H1 (cell line): ENCODE results near the gene S100A8. TPM values are rescaled to one million over a fixed set of nuclear protein-coding genes. Genes with fewer than 3 reads are reported as not detected.

ENCODE experiments used
- CTCF ChIA-PET: fragments of 300-600 bp; sonication (Branson Sonifier 250); formaldehyde crosslinking; loops from one replicate; lab custom pipeline; 2021; ENCODE audit not compliant: partially characterized antibody; lab: Charles Lee
- POLR2A ChIA-PET: fragments of 300-600 bp; sonication (Branson Sonifier 250); formaldehyde crosslinking; loops from one replicate; lab custom pipeline; 2021; ENCODE audit warnings: inconsistent platforms; ENCODE audit not compliant: partially characterized antibody; lab: Charles Lee
- DNase-seq, 2 experiments: peaks; one replicate each; pipeline versions ENCODE4 v3.0.0 to v3.0.0-alpha.2; 2010 to 2022; ENCODE audit warnings: low spot score in 2 of 2, low read depth in 1 of 2, mixed read lengths in 1 of 2
- FAIRE-seq: peaks from 2 replicates; lab custom pipeline; 2011; peaks lifted over from hg19 to GRCh38; lab: Jason Lieb, UNC
- H2AFZ ChIP-seq: 2 replicates; pipeline ENCODE4 v1.8.1; 2012; ENCODE audit warnings: low read length, inconsistent platforms
- H2AK5ac ChIP-seq: 2 replicates; pipeline ENCODE4 v1.6.1; 2013; ENCODE audit warnings: low read depth, low read length
- H2BK120ac ChIP-seq: replicated peaks from 2 replicates; pipeline ENCODE3; 2013; ENCODE audit warnings: low read depth, low read length, inconsistent platforms
- H2BK12ac ChIP-seq: 2 replicates; pipeline ENCODE4 v1.6.1; 2013; ENCODE audit warnings: low read depth, low read length
- H2BK15ac ChIP-seq: 2 replicates; pipeline ENCODE4 v1.6.1; 2013; ENCODE audit warnings: low read length
- H2BK20ac ChIP-seq: 2 replicates; pipeline ENCODE4 v1.6.1; 2013; ENCODE audit warnings: low read length
- H2BK5ac ChIP-seq: 2 replicates; pipeline ENCODE4 v1.6.1; 2013; ENCODE audit warnings: low read depth, low read length
- H3K14ac ChIP-seq: 2 replicates; pipeline ENCODE4 v1.6.1; 2013; ENCODE audit warnings: inconsistent platforms; ENCODE audit not compliant: insufficient read length
- H3K18ac ChIP-seq: 2 replicates; pipeline ENCODE4 v1.6.1; 2013; ENCODE audit warnings: low read length; ENCODE audit errors: extremely low read depth
- H3K23ac ChIP-seq: 2 replicates; pipeline ENCODE4 v1.6.1; 2013; ENCODE audit warnings: inconsistent platforms; ENCODE audit not compliant: insufficient read length
- H3K23me2 ChIP-seq: 2 replicates; pipeline ENCODE4 v1.6.1; 2013; ENCODE audit warnings: low read depth, low read length
- H3K27ac ChIP-seq: 2 replicates; pipeline ENCODE4 v1.6.1; 2011; ENCODE audit warnings: low read depth, low read length, inconsistent platforms
- H3K27me3 ChIP-seq, 4 experiments: replicated peaks in 1 of 4; 1 replicate in 1 of 4; 2 replicates in 3 of 4; pipeline versions ENCODE4 v1.6.1 to v1.8.1; 2011 to 2013; ENCODE audit warnings: low read length in 3 of 4, mild to moderate bottlenecking in 3 of 4, inconsistent platforms in 2 of 4, mixed read lengths in 2 of 4, moderate library complexity in 1 of 4; ENCODE audit not compliant: control insufficient read depth in 3 of 4, insufficient read depth in 3 of 4; ENCODE audit errors: extremely low read depth in 1 of 4
- H3K36me3 ChIP-seq, 4 experiments: 2 replicates each; pipeline versions ENCODE4 v1.6.1 to v1.8.1; 2011 to 2013; ENCODE audit warnings: mild to moderate bottlenecking in 4 of 4, low read length in 3 of 4, moderate library complexity in 2 of 4, control low read depth in 1 of 4, inconsistent platforms in 1 of 4; ENCODE audit not compliant: insufficient read depth in 4 of 4, control insufficient read depth in 2 of 4
- H3K4ac ChIP-seq: replicated peaks from 2 replicates; pipeline ENCODE3; 2013; ENCODE audit warnings: low read length, low read depth, mixed read lengths, inconsistent platforms; ENCODE audit not compliant: insufficient read length
- H3K4me1 ChIP-seq, 4 experiments: replicated peaks in 1 of 4; 1 replicate in 1 of 4; 2 replicates in 3 of 4; pipeline versions ENCODE4 v1.6.1 to v1.8.1; 2011 to 2013; ENCODE audit warnings: low read length in 3 of 4, inconsistent platforms in 2 of 4, mixed read lengths in 1 of 4; ENCODE audit not compliant: insufficient read depth in 4 of 4, control insufficient read depth in 3 of 4
- H3K4me2 ChIP-seq, 2 experiments: 2 replicates each; pipeline versions ENCODE4 v1.6.1 to v1.8.1; 2011 to 2013; ENCODE audit warnings: low read depth in 2 of 2, low read length in 2 of 2, control low read depth in 1 of 2, inconsistent platforms in 1 of 2, mild to moderate bottlenecking in 1 of 2; ENCODE audit not compliant: insufficient read depth in 1 of 2
- H3K4me3 ChIP-seq, 4 experiments: fragments of 200-600, 300-600 bp in 1 of 4; sonication (generic), shearing (Covaris generic), sonication (Bioruptor Twin) in 1 of 4; 2 replicates each; pipeline versions ENCODE4 v1.5.1 to v1.8.1; 2011 to 2016; ENCODE audit warnings: low read length in 4 of 4, low read depth in 3 of 4, control low read depth in 2 of 4, inconsistent platforms in 2 of 4, mild to moderate bottlenecking in 2 of 4, mixed read lengths in 1 of 4, moderate library complexity in 1 of 4; ENCODE audit not compliant: insufficient read depth in 2 of 4; ENCODE audit errors: extremely low read depth in 1 of 4
- H3K56ac ChIP-seq: replicated peaks from 2 replicates; pipeline ENCODE3; 2013; ENCODE audit warnings: low read depth, mild to moderate bottlenecking, mixed read lengths, low read length, inconsistent platforms; ENCODE audit not compliant: insufficient read length
- H3K79me1 ChIP-seq: 2 replicates; pipeline ENCODE4 v1.6.1; 2013; ENCODE audit warnings: low read depth, low read length, control low read depth
- H3K79me2 ChIP-seq, 2 experiments: 2 replicates each; pipeline versions ENCODE4 v1.6.1 to v1.8.1; 2012 to 2013; ENCODE audit warnings: low read length in 2 of 2, mild to moderate bottlenecking in 2 of 2, inconsistent platforms in 1 of 2; ENCODE audit not compliant: insufficient read depth in 2 of 2, control insufficient read depth in 1 of 2
- H3K9ac ChIP-seq, 4 experiments: replicated peaks in 1 of 4; 1 replicate in 1 of 4; 2 replicates in 3 of 4; pipeline versions ENCODE4 v1.6.1 to v1.8.1; 2011 to 2013; ENCODE audit warnings: low read depth in 3 of 4, low read length in 3 of 4, control low read depth in 2 of 4, mild to moderate bottlenecking in 2 of 4, moderate library complexity in 2 of 4, inconsistent platforms in 1 of 4; ENCODE audit errors: extremely low read depth in 1 of 4
- H3K9me3 ChIP-seq, 2 experiments: 2 replicates each; pipeline versions ENCODE4 v1.6.1 to v1.8.1; 2012 to 2013; ENCODE audit warnings: mild to moderate bottlenecking in 2 of 2, moderate library complexity in 2 of 2, control low read depth in 1 of 2, inconsistent platforms in 1 of 2, low read depth in 1 of 2, low read length in 1 of 2, mixed read lengths in 1 of 2; ENCODE audit not compliant: insufficient read depth in 2 of 2
- H4K20me1 ChIP-seq, 2 experiments: replicated peaks in 1 of 2; 2 replicates each; pipeline versions ENCODE3 to v1.8.1; 2011 to 2013; ENCODE audit warnings: inconsistent platforms in 2 of 2, low read length in 2 of 2, mild to moderate bottlenecking in 1 of 2; ENCODE audit not compliant: insufficient read depth in 2 of 2, control insufficient read depth in 1 of 2
- H4K5ac ChIP-seq: 2 replicates; pipeline ENCODE4 v1.6.1; 2013; ENCODE audit warnings: low read length, low read depth, mixed read lengths, inconsistent platforms; ENCODE audit not compliant: insufficient read length
- H4K8ac ChIP-seq: 2 replicates; pipeline ENCODE4 v1.8.0; 2013; ENCODE audit warnings: mild to moderate bottlenecking, moderate library complexity, low read length, inconsistent platforms; ENCODE audit not compliant: insufficient read depth; ENCODE audit errors: extremely low read depth
- H4K91ac ChIP-seq: replicated peaks from 2 replicates; pipeline ENCODE3; 2013; ENCODE audit warnings: low read length, mixed read lengths, inconsistent platforms; ENCODE audit not compliant: insufficient read length
- POLR2A ChIP-seq, 2 experiments: IDR thresholded peaks; 1 replicate in 1 of 2; 2 replicates in 1 of 2; pipeline ENCODE4 v1.6.1; 2011; ENCODE audit warnings: low read depth in 2 of 2, low read length in 2 of 2, mild to moderate bottlenecking in 2 of 2; ENCODE audit errors: control extremely low read depth in 1 of 2
- RAD21 ChIP-seq, 2 experiments: IDR thresholded peaks in 1 of 2; conservative IDR thresholded peaks in 1 of 2; 2 replicates each; pipeline ENCODE4 v1.6.1; 2011; ENCODE audit warnings: low read depth in 2 of 2, low read length in 2 of 2, improper control_type of control experiment in 1 of 2, inconsistent platforms in 1 of 2, mild to moderate bottlenecking in 1 of 2, moderate library complexity in 1 of 2
- WGBS, 2 experiments: shearing (Covaris generic) in 1 of 2; methylation state at CpG; one replicate each; pipeline versions ENCODE4 v1.1.6 to v1.1.7; 2013 to 2015; ENCODE audit warnings: low lambda C conversion rate in 2 of 2, mixed read lengths in 2 of 2, inconsistent platforms in 1 of 2, low coverage in 1 of 2, missing lambda C conversion rate in 1 of 2; ENCODE audit not compliant: insufficient replicate concordance in 2 of 2, insufficient coverage in 1 of 2, insufficient read length in 1 of 2; ENCODE audit errors: extremely low coverage in 1 of 2, missing lambda C conversion rate in 1 of 2; 5-methylcytosine and 5-hydroxymethylcytosine counted together
- polyA plus RNA-seq, 7 experiments: library from polyadenylated mRNA; depleted of rRNA in 3 of 7; stranded (reverse) in 5 of 7; unstranded in 2 of 7; fragments of >200 nt in 5 of 7; fragments of 200-250 nt in 2 of 7; gene quantifications; 1 replicate in 5 of 7; 2 replicates in 1 of 7; 4 replicates in 1 of 7; pipeline versions ENCODE4 v1.2.1 to v1.2.3, GENCODE V29; 2011 to 2013; ENCODE audit warnings: missing spikeins in 2 of 7, mixed read lengths in 2 of 7
- total RNA-seq: library from RNA; stranded (reverse); fragmentation: NEBNext Ultra II Directional; extraction: Animal tissue kit (Norgen Biotek cat#: 25700); gene quantifications from 2 replicates; pipeline ENCODE4 v1.2.1, GENCODE V29; 2021
- TF ChIP-seq, protein P1 (sequence below), 3 experiments: IDR thresholded peaks; 1 replicate in 2 of 3; 2 replicates in 1 of 3; pipeline versions ENCODE4 v1.5.1 to v1.6.1; 2011; ENCODE audit warnings: low read length in 3 of 3, mild to moderate bottlenecking in 3 of 3, inconsistent platforms in 2 of 3, low read depth in 1 of 3, moderate library complexity in 1 of 3; ENCODE audit not compliant: insufficient read depth in 1 of 3; ENCODE audit errors: control extremely low read depth in 1 of 3

The S100A8 gene
- total and polyA plus RNA-seq, 2 of the 8 experiments (the other 6 are each of a cell fraction or from before 2014, with no cell fraction given), result not detected

- Histone ChIP-seq H2BK15ac (no peak overlapping the region), H3K14ac (no peak overlapping the region), H2AK5ac (no peak overlapping the region), H2BK5ac (no peak overlapping the region), H3K79me2 (no peaks in the 10 kb centered on the region), H3K36me3 (no peaks in the 10 kb centered on the region), H2BK120ac (no peak overlapping the region), H2AFZ (no peak overlapping the region), H3K23ac (no peak overlapping the region), H3K4ac (no peak overlapping the region), H4K20me1 (peaks cover 0 to 7% of the 10 kb centered on the region in 2 experiments), H3K9ac (no peak overlapping the region; a peak in 1 of 7 replicates), H3K56ac (no peak overlapping the region), H3K9me3 (no peaks in the 10 kb centered on the region), H3K27me3 (no peaks in the 10 kb centered on the region), H3K79me1 (no peaks in the 10 kb centered on the region), H4K8ac (no peak overlapping the region), H3K4me3 (no peak overlapping the region), H4K5ac (no peak overlapping the region), H3K4me2 (no peak overlapping the region), H3K23me2 (no peaks in the 10 kb centered on the region; the same call in 1 of the 2 replicates), H3K27ac (no peak overlapping the region), H3K18ac (peak overlapping the region; percentile 71), H2BK12ac (no peak overlapping the region), H4K91ac (no peak overlapping the region), H3K4me1 (no peaks in the 10 kb centered on the region; a peak in 2 of 7 replicates), H2BK20ac (no peak overlapping the region)
- 70% methylated on average over 6 of the region's 6 CpGs; no CpG with 5 or more reads in 1 of the 2 experiments for WGBS, 2 experiments
- no peak for TF ChIP-seq POLR2A (IDR thresholded peaks at IDR 0.05; ENCODE audit: control extremely low read depth in 1 of 2, low read depth in 2 of 2, low read length in 2 of 2)
- TF ChIP-seq, protein P1, sequence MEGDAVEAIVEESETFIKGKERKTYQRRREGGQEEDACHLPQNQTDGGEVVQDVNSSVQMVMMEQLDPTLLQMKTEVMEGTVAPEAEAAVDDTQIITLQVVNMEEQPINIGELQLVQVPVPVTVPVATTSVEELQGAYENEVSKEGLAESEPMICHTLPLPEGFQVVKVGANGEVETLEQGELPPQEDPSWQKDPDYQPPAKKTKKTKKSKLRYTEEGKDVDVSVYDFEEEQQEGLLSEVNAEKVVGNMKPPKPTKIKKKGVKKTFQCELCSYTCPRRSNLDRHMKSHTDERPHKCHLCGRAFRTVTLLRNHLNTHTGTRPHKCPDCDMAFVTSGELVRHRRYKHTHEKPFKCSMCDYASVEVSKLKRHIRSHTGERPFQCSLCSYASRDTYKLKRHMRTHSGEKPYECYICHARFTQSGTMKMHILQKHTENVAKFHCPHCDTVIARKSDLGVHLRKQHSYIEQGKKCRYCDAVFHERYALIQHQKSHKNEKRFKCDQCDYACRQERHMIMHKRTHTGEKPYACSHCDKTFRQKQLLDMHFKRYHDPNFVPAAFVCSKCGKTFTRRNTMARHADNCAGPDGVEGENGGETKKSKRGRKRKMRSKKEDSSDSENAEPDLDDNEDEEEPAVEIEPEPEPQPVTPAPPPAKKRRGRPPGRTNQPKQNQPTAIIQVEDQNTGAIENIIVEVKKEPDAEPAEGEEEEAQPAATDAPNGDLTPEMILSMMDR (IDR thresholded peaks at IDR 0.05; ENCODE audit: control extremely low read depth in 1 of 3, insufficient read depth in 1 of 3, low read depth in 1 of 3, low read length in 3 of 3), result peak; percentile 43 to 63 (median 45)
- TF ChIP-seq RAD21 (IDR thresholded peaks at IDR 0.05 in 1 of 2, conservative IDR thresholded peaks at IDR 0.05 in 1 of 2; ENCODE audit: low read depth in 2 of 2, low read length in 2 of 2), result peak; percentile 37 to 57; a peak in 3 of 4 replicates
- CTCF ChIA-PET, result interaction anchor here (0.7 to 3.0 kb wide), 15 partner anchors 12 to 352 kb away, joined by 3 to 19 read pairs (median 4); no protein-coding TSS in a partner anchor
- POLR2A ChIA-PET, result interaction anchor here (0.9 kb wide), 1 partner anchor 28 kb away, joined by 3 read pairs; no protein-coding TSS in a partner anchor
- DNase-seq, result peak in 1 of 2 experiments; percentile 46
- FAIRE-seq, result no peak
Observed at GRCh38 chr1:153428791-153429190, 37.9 kb upstream of the S100A8 start.
